GM18861 (cell line): ENCODE data around the gene CHPF.
A peak's percentile ranks its signal among the peaks of the same experiment; 100 is the strongest.

Experiments used
- ATAC-seq: cut with Tn5 transposase; IDR thresholded peaks from one replicate; pipeline ENCODE4 v1.9.1; 2021; ENCODE audit not compliant: unreplicated experiment

Gene CHPF

DNA sequence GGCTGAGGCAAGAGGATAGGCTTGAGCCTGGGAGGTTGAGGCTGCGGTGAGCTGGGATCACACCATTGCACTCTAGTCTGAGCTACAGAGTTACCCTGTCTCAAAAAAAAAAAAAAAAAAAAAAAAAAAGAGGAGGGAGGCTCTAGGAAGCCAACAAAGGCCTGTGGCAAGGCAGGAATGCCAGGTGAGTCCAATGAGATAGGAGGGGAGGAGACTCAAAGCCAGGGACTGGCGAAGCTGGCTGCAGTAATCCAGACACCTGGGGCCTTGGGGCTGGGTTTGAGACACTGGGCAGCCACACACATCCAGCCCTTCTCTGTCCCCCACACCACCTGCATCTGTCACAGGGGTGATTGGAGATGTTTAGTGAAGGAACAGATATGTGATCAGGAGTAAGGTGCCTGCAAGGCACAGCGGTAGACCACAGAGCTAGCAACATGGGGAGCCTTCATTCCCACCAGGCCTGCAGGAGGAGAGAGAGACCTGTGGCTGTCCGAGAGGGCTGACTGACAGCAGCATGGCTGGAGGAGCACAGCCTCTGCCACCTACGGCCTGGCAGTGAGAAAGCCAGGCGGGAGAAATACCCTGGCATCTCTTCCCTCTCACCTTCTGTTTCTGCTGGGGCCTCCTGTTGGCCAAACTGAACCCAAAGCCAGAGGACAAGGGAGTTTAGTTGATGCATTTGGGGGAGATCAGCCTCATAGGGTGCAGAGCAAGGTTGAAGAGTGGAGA lies 9.5 kb downstream of the CHPF start:
- ATAC-seq = no peak

DNA sequence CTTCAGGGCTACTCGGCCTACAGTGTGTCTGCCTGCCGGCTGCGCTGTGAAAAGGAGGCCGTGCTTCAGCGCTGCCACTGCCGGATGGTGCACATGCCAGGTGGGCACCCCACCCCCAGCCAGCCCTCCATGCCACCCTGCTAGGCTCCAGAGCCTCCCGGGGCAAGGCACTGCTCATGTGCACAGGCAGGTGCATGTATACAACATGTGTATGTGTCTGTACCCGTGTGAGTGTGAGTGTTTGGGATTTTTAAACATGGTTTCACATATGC lies 11.3 kb downstream of the CHPF start:
- ATAC-seq = no peak

DNA sequence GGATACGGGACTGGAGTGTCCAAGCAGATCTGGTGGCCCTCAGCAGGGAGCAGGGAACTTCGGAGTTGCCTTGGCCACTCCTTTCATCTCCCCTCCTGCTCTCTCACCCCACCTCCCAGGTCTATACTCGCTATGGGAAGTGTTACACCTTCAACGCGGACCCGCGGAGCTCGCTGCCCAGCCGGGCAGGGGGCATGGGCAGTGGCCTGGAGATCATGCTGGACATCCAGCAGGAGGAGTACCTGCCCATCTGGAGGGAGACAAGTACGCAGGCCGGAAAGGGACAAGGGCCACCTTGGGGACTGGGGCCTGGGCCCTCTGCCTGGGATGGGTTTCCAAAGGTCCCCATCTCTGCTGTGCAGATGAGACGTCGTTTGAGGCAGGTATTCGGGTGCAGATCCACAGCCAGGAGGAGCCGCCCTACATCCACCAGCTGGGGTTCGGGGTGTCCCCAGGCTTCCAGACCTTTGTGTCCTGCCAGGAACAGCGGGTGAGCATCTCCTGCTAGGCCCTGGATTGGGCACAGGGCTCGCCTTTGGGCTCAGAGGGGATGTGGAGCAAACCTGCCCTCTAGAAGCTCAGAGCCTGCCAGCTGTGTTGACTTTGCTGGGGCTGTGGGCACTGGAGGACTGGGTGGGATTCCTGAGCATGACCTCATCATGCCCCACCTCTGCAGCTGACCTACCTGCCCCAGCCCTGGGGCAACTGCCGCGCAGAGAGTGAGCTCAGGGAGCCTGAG lies 11.8 kb downstream of the CHPF start:
- ATAC-seq = no peak

DNA sequence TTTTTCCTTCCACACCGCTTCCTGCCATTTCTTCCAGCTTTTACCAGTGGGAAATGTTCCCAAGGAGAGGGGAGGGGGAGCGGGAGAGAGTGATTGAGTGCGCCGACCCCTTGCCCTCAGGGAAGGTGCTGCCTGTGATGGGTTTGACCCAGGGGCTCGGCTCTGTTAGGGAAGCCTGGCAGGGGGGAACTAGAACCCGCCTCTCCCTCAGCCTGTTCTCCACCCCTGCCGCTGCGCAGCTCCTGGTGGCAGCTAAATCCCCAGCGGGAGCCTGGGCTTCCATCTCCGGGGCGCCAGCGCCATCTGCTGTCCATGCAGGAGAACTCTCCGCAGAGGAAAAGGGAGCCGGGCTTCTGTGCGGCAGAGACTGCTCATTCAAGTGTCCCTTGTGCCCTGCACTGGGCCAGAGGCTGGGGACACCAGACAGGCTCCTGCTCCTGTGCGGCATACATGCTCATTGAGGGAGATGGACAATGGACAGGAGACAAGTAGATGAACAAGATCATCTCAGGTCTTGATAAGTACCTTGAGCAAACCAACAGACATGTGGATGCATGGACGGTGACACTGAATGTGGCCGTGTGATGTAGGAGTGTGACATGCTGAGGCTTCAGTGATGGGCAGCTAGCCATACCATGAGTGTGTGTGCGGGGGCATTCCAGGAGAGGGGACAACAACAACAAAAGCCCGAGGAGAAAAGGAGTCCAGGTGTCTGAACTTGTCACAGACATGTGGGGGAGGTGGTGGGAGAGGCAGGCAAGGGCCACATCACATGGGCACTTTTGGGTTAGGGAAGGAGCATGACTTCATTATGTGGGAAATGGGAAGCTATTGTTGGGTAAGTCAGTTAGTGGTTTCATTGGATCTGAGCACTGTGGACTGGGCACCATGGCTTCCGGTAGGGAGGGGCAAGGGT lies 13.3 kb downstream of the CHPF start:
- ATAC-seq = peak; percentile 69

DNA sequence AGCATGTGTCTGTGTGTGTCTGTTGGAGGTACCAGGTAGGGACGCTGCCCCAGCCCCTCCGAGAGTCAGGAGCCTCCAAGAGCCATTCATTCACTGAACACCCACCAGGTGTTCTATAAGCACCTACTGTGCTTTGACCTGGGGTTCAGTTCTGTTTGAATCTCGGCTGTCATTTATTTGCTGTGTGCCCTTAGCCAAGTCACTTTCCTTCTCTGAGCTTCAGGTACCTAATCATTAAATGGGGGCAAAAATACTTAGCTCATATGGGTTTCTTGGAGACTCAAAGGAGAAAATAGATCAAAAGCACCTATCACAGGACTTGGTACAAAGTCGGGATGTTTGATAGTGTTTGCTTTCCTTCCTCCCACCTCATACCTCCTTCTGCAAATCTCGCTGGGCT lies 16.1 kb downstream of the CHPF start:
- no peak for ATAC-seq

GRCh38 chr2:219527076-219527394 lies 16.6 kb downstream of the CHPF start:
- no peak for ATAC-seq

GRCh38 chr2:219526320-219527075 lies 17.1 kb downstream of the CHPF start:
- no peak for ATAC-seq

- no peak for ATAC-seq
These were observed 17.9 kb downstream of the CHPF start for GRCh38 chr2:219525533-219526232.

DNA sequence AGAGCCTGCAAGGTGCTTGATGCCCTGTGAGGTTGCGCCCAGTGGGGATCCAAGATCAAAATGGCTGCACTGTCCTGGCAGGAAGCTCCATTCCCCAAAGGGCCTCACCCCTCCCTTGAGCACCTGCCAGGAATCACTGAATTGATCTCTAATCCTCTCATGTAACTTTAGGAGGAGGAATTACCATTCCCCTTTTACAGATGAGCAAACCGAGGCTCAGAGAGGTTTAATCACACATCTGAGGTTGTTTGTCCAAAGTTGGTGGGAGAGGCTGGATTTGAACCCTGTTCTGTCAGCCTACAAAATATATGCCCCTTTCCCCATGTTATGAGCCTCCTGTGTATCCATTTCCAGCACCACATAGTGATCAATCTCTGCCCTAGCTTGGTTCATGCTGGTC lies 18.8 kb downstream of the CHPF start:
- no peak for ATAC-seq

GRCh38 chr2:219523031-219523671 lies 20.5 kb downstream of the CHPF start:
- no peak for ATAC-seq

- ATAC-seq = no peak
These were observed 21.2 kb downstream of the CHPF start for GRCh38 chr2:219522111-219523030.

- ATAC-seq = no peak
These were observed 22.3 kb downstream of the CHPF start for GRCh38 chr2:219521066-219521880.

DNA sequence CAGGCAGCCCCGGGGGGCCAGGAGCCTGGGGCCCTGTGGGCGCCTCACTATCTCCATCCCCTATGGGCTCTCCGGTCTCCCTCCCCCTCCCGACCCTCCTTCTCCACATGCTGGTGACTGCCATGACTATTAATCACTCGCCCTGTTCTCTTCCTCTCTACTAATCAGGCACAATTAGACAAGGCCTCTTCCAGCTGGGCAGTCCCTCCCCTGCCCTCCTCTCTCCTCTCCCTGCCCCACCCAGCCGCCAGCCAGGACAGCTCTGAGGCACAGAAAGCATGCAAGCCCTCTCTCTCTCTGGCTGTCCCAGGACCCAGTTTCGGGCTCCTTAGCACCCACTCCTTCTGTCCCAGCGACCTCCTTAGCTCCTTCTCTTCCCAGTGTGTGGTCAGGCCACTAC lies 23.5 kb downstream of the CHPF start:
- no peak for ATAC-seq

DNA sequence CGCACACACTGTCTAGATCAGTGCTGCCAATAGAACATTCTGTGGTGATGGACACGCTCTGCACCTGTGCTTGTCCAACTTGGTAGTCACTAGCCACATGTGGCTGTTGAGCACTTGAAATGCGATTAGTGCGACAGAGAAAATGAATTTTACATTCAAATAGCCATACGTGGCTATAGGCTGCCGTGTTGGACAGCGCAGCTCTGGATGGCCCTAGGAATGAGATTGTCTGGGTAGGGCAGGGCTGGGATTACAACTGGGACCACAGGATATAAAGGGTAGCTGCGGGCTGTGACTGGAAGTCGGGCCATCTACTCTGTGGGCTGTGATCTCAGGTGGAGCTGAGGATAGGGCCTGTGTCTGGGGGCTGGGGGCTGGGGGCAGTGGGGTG lies 24.1 kb downstream of the CHPF start:
- ATAC-seq = no peak

GRCh38 chr2:219517954-219518778 lies 25.4 kb downstream of the CHPF start:
- no peak for ATAC-seq

DNA sequence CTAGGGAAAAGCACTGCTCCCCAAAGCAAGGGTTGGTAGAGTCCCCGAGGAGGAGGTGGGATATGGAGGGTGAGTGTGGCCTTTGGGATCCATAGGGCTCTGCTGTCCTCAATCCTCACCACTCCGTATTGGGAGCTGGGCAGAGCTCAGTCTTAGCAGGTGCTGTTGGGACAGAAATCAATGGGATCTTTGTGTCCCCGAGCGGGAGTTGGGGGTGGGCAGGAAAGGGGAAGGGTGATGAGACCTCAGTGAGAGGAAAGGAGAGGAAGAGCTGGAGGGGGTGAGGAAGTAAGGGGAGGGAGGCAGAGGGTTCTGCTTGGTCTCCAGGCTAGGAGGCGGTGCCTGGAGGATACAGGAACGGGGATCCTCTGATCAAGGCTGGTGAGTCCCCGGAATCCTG lies 26.7 kb downstream of the CHPF start:
- ATAC-seq = no peak

- no peak for ATAC-seq
These were observed 27.6 kb downstream of the CHPF start for GRCh38 chr2:219515874-219516629.
